NCI-H1092 treated with DMSO at 0.1 percent for 48 hours (cell line): Measurements from ENCODE around the gene C2CD4C.
"Not testable (repeated sequence)": the region's sequence is repeated elsewhere in the genome, so short reads cannot be mapped to it uniquely, and the experiment has no call there.

Source experiments
- DNase-seq: peaks from one replicate; lab custom pipeline; 2025; lab: John Stamatoyannopoulos, UW

Gene C2CD4C, protein sequence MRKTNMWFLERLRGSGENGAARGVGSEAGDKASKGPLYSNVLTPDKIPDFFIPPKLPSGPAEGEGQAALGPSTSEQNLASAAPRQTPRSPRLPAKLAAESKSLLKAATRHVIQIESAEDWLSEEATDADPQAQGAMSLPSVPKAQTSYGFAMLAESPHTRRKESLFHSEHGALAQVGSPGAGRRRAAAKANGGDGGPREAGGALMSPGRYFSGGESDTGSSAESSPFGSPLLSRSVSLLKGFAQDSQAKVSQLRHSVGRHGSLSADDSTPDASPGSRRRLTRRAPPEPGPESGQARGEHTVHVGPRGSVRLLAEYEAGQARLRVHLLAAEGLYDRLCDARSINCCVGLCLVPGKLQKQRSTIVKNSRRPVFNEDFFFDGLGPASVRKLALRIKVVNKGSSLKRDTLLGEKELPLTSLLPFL

DNA sequence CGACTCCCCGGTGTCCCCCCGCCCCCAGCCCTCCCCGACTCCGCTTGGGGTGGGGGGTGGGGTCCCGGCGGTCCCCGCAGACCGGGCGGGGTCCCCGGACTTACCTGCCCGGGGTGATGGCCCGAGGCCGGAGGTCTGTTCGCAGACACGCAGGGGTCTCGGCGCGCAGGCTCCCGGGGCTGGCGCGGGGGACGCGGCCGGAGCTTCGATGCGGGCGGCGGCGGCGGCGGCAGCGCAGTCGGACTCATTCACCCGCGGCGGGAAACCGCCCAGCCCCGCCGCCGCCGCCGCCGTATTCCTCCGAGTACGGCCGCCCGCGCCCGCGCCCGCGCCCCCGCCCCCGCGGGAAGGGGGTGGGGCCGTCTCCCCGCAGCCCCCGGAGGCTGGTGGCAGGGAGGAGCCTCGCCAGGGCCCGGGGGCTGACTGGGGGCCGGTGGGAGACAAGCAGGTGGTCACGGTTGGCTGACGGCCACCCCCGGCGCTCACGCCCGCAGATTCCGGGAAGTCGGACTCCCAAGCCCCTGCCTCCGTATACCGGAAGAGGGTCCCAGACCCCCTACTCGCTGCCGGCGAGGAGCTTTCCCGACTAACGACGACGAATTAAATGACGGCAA, at the start of gene C2CD4C:
C2CD4C (minus strand) TSS at position 246 of the 614 bp plus-strand sequence. CDS start 786 bp downstream, outside the sequence.
- DNase-seq = peak; percentile 40

DNA sequence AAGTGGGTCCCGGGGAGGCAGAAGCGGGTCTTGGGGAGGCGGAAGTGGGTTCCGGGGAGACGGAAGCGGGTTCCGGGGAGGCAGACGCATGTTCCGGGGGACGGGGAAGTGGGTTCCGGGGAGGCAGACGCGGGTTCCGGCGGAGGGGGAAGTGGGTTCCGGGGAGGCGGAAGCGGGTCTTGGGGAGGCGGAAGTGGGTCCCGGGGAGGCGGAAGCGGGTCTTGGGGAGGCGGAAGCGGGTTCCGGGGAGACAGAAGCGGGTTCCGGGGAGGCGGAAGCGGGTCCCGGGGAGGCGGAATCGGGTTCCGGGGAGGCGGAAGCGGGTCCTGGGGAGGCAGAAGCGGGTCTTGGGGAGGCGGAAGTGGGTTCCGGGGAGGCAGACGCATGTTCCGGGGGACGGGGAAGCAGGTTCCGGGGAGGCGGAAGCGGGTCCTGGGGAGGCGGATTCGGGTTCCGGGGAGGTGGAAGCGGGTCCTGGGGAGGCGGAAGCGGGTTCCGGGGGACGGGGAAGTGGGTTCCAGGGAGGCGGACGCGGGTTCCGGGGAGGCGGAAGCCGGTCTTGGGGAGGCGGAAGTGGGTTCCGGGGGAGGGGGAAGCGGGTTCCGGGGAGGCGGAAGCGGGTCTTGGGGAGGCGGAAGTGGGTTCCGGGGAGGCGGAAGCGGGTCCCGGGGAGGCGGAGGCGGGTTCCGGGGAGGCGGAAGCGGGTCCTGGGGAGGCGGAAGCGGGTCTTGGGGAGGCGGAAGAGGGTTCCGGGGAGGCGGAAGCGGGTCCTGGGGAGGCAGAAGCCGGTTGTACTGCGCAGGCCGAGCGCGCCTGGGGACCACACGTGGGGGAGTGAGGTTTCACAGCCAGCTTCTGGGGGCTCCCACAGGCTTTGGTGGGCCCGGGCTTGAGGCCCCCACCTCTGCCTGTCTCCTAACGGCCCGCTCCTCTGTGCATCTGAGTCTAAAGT, 49.4 kb upstream of the C2CD4C start:
- DNase-seq = no peak

DNA sequence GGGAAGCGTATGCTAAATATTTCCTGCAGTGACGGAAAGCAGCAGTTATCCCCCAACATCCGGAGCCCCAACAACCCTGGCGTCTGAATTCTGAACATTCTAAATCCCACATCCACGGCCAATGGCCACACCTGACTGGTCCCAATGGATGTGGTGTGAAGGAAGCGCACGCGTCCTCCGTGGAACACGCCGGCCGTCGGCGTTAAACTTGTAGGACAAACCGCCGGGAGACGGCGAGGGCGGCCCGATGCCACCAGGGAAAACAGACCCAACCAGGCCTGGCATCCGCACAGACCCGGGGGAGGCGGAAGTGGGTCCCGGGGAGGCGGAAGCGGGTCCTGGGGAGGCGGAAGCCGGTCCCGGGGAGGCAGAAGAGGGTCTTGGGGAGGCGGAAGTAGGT, 48.7 kb upstream of the C2CD4C start:
- DNase-seq = no peak

DNA sequence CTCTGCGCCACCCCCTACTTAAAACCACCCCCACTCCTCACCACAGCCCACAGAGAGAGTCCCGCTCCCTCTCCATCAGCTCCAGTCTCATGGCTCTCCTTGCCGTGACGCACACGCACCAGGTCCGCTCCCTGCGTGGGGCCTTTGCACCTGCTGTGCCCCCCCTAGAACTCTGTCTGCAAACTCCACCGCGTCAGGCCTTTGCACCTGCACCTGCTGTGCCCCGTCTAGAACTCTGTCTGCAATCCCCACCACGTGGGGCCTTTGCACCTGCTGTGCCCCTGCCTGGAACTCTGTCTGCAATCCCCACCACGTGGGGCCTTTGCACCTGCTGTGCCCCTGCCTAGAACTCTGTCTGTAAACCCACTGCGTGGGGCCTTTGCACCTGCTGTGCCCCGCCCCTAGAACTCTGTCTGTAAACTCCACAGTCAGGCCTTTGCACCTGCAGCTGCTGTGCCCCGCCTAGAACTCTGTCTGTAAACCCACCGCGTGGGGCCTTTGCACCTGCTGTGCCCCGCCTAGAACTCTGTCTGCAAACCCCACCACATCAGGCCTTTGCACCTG, 47.7 kb upstream of the C2CD4C start:
- DNase-seq = no peak

DNA sequence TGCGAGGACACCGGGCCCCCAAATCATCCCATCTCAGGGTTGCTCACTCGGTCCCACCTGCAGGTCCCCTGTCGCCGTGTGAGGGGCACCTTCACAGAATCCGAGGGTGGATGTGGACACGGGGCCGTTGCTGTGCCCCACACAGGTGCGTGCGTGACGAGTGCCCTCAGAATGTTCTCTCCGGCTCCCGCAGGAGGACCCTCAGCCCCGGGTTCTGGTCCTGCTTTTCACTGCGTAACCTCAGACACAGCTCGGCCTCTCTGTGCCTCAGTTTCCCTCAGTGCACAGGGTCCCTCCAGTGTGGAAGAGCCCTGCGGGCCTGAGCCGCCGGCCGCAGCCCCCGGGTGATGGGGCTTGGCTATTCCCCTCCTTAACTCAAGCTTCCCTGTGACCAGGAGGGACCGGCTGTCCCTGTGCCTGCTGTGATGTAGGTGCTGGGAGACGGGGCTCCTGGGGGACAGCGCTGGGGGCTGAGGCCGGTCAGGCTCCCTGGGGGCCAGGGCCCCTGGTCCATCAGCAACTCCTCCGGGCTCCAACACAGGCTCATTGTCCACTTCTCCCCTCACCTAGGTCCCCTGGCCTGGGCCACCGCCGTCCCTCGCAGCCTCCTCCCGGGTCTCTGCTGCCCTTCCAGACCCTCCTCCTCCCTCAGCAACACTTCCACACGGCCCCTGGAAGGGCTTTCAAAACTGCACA, 47.1 kb upstream of the C2CD4C start:
- DNase-seq = no peak

DNA sequence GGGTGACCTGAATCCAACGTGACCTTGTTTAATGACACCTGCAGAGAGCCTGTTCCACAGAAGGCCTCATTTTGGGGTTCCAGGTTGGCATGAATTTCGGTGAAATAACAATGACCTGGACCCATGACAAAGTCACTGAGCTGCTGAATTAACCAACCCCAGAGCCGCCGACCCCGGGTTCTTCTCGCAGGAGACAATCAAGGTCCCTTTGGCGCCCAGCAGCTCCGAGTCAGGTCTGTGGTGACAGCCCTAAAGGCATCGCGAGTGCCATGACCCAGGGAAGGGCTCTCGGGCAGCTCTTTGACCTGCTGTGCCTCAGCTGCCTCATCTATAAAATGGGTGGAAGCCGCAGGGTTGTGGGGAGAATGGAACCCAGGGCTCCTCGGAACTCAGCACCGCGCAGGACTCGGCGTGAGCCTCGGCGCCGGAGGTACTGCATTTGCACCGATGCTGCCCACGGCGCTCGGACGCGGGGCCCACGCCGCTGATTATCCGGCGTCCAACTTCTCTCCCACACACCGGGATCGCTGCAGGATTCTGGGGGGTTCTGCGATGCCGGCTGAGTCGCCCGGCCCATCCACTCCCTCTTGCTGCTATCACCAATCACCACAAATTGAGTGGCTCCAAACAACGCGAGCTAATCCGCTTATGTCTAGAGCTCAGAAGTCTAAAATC, 46.2 kb upstream of the C2CD4C start:
- no peak for DNase-seq

DNA sequence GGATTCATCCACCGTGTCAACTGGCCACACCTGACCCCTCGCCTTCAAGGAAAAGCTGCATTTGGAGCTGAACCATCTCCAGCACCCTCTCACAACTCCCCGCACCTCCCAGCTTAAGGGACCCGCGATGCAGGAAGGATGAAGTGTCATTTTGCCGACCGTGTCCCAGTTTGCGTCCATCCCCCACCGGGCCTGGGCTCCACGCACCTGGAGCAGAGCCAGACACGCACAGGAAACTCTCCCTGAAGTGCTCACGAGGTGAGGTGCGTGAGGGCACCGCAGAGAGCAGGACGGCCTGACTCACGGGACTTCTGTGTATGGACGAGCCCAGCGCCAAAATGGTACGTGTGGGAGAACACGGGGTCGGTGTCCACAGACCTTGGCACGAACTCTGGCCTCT, 44.7 kb upstream of the C2CD4C start:
- DNase-seq = no peak

DNA sequence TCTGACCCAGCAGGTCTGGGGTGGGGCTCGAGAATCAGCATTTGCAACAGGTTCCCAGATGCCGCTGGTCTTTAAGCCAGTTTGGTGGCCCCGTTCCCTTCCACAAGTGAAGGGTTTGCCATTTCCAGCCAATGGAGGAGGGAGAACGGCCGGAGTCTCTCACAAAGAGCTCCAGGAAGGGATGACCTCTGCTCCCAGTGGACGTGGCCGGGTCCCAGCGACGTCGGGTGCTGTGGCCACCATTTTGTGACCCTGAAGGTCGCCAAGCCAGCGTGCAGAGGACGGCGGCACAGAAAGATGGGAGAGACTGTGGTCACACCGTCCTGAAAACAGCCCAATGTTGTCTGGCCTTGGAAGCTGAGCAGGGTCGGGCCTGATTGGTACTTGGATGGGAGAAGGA, 43.9 kb upstream of the C2CD4C start:
- no peak for DNase-seq

DNA sequence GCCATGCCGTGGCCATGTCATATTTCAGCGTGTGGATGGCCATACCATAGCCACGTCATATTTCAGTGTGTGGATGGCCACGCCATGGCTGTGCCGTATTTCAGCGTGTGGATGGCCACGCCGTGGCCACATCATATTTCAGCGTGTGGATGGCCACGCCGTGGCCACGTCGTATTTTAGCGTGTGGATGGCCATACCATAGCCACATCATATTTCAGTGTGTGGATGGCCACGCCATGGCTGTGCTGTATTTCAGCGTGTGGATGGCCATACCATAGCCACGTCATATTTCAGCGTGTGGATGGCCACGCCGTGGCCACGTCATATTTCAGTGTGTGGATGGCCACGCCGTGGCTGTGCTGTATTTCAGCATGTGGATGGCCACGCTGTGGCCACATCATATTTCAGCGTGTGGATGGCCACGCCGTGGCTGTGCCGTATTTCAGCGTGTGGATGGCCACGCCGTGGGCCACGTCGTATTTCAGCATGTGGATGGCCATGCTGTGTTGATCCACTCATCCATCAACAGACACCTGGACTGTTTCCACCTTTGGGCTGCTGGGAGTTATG, 42.0 kb upstream of the C2CD4C start:
- not testable (repeated sequence) for DNase-seq

DNA sequence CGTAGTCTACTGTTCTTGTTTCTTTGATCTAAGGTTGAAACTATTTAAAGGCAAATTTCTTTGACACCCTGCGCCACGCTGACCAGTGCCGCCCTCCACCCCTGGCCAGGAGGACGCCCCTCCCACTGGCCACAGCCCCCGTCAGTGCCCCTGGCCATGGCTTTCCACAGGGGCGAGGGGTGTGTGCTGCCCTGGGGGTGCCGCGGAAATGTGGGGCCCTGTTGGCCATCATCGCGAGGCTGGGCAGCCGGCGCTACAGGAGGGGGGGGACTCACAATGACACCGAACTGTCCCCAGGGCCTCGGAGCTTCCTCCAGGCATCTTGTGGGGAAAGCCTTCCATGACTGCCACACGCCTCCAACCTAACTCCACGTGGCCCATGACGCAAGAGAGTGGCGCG, 41.0 kb upstream of the C2CD4C start:
- no peak for DNase-seq

DNA sequence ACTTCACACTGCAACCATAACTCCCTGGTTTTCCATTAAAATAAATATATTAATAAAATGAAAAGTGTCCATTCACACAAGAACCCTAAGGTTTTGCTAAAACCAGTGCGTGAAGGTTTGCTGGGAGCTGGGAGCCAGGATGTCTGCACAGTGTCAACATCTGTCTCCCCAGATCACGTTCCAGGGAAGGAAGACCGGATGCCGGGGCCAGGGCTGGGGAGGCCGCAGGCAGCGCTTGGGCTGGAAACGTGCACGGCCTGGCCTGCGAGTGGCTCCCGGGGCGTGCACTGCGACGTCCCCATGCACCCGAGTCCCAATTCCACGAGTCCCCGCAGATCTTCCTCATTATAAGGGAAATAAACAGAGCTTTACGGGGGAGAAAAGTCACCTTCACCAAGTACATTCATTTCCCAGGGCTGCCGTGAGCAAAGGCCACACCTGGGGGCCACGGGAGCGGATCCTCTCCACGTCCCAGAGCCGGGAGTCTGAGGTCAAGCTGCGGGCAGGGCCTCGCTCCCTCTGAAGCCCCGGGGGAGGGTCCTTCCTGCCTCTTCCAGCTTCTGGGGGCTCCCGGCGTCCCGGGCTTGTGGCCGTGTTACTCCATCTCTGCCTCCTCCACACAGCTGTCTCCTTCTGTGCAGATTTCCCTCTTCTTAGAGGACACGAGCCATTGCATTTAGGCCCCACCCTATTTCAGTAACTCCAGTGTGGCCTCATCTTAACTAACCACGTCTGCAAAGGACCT, 39.0 kb upstream of the C2CD4C start:
- no peak for DNase-seq

DNA sequence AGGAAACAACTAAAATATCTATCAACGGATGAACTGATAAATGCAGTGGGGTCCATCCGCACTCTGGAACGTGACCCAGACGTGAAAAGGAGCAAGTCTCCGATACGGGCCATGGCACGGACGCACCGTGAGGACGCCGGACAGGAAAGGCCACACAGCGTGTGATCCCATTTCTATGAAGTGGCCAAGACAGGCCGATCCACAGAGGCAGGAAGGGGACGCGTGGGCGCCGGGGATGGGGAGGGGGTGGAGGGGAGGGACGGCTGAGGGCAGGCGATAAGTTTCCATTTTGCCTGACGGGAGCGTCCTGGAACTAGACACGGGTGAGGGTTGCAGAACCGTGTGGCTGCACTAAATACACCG, 38.1 kb upstream of the C2CD4C start:
- no peak for DNase-seq

DNA sequence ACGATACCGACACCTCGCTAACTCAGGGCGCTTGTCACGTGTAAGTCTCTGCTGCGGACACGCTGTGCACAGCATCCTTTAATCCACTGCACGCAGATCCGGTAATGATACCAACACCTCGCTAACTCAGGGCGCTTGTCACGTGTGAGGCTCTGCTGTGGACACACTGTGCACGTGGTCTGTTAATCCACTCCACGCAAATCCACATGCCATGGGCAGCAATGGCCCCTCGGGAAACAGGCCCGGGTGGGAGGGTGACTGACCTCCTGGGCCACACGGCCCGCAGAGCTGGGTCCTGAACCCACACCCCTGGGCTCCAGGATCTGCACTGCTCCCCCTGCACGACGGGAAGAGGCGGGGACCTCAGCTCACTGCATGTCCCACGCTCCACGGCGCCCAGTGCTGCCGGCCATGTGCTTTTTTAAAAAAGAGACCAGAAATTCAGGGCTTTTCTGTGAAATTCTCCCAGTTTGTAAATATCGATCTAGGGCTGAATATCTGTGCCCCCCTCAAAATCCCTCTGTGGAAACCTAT, 35.8 kb upstream of the C2CD4C start:
- DNase-seq = no peak

DNA sequence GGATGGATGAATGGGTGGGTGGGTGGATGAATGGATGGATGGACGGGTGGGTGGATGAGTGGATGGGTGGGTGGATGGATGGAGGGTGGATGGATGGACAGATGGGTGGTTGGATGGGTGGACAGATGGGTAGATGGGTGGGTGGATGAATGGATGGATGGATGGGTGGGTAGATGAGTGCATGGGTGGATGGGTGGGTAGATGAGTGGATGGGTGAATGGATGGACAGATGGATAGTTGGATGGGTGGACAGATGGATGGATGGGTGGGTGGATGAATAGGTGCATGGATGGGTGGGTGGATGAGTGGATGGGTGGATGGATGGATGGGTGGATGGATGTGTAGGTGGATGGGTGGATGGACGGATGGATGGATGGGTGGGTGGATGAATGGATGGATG, 34.1 kb upstream of the C2CD4C start:
- DNase-seq = no peak

DNA sequence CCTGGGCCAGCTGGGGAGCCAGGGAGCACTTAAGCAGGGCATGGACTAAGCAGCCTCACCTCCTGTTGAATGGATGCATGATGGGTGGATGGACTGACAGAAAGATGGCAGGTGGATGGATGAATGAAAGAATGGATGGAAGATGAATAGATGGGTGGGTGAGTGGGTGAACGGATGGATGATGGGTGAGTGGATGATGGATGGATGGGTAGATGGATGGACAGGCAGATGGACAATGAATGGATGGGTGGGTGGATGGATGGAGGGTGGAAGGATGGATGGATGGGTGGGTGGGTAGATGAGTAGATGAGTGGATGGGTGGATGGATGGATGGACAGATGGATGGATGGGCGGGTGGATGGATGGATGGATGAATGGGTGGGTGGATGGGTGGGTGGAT, 33.1 kb upstream of the C2CD4C start:
- no peak for DNase-seq

DNA sequence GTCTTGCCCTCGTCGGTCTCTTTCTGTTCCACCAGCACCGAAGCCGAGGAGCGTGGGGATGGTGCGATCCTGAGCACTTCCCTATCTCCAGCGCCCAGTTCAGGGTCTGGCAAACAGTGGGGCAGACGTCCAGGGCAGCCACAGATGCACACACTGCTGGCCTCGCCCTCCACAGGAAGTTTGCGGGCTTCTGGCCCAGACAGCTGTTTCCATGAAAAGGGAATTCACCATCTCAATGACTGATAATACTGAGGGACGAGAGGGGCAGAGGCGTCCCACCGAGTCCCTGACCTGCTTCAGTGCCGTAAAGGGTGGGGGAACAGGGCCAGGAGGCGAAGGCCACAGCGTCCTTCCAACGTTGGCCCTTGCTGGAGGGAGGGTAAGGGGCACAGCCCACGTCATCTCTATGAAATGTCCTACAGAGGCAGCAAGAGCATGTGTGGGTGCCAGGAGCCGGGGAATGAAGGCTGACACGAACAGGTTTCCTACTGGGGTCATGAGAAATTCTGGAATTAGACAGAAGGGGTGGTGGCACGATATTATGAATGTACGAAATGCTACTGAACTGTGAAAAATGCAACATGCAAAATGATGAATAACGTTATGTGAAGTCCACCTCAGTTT, 32.4 kb upstream of the C2CD4C start:
- no peak for DNase-seq

DNA sequence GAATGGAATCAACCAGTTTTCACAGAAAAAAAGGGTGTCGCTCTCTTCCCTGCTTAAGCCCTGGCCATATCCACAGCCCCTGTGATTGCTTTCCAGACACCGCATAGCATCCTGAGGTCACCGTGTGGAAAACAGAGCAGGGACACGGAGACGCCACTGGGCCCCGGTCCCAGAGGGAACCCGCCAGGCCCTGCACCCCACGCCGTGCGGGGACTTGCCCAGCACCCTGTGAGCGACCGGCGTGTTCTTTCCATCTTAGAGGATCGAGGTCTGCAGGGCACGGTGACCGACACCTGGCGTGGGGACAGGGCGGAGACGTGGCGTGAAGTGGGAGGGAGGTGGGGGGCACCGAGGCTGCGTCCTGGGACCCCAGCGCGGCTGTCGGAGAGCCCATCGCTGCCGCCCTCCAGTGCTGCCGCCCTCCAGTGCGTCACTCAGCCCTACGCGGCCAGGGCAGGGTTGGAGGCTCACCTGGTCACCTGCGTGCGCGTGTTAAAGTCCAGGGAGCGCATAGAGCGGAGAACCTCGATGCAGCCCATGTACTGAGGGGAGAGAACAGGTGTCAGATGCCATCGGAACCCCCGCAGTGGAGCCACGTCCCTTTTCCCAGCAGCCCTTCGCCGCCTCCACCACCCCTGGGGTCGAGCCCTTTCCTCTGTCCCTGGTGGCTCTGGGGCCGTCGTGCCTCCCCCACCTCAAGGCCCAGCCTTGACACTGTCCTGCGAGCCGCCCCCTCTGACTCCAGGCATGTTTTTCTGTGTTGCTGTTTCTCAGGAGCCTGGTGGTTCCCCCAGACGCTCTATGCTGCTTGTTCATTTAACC, 31.7 kb upstream of the C2CD4C start:
- no peak for DNase-seq

DNA sequence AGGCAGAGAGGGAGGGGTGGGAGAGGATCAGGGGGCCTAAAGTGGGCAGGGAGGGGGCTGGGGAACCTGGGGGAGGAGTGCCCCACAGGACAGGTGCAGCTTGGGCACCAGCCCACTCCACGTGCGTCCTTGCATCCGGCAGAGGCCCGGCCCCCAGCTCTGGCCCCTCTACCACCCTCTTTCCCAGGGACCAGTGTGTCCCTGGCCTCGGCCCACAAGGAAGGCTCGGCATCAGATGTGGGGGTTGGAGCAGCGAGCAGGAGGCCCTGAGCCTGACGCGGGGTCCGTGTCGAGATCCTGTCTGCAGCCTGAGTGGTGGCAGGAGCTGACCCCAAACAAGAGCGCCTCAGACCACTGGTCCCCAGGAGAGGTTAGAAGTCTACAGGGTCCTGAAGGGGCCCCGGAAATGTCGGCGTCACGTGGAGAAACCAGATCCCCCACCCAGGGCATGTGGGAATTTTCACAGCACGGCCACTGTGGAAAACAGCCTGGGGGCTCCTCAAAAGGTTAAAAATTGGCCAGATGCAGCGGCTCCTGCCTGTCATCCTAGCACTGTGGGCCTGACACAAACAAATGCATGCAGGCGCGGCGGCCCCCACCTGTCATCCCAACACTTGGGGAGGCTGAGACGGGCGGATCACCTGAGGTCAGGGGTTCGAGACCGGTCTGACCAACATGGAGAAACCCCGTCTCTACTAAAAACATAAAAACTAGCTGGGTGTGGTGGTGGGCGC, 30.4 kb upstream of the C2CD4C start:
- DNase-seq = no peak
